Neutrophil (primary cell): Measurements from ENCODE around the gene ATP11B.

Source experiments
- H3K27ac ChIP-seq: fragments of 200-600 bp; sonication (generic); 2 replicates; pipeline ENCODE4 v1.5.1; 2016; ENCODE audit warnings: mild to moderate bottlenecking, moderate library complexity
- H3K27me3 ChIP-seq: fragments of 200-600 bp; sonication (generic); 2 replicates; pipeline ENCODE4 v1.6.0; 2016; ENCODE audit warnings: mild to moderate bottlenecking
- H3K36me3 ChIP-seq: fragments of 200-600 bp; sonication (generic); 2 replicates; pipeline ENCODE4 v1.5.1; 2017
- H3K4me1 ChIP-seq, 2 experiments: fragments of 200-600 bp in 1 of 2; sonication (generic) in 1 of 2; 1 replicate in 1 of 2; 2 replicates in 1 of 2; pipeline versions ENCODE4 v1.5.1 to v1.6.1; 2013 to 2016; ENCODE audit warnings: low read depth in 1 of 2, low read length in 1 of 2, mild to moderate bottlenecking in 1 of 2, moderate library complexity in 1 of 2; ENCODE audit not compliant: control insufficient read depth in 1 of 2, insufficient read depth in 1 of 2
- H3K4me3 ChIP-seq, 2 experiments: fragments of 200-600 bp in 1 of 2; sonication (generic) in 1 of 2; 1 replicate in 1 of 2; 2 replicates in 1 of 2; pipeline ENCODE4 v1.5.1; 2013 to 2016; ENCODE audit warnings: low read depth in 1 of 2, low read length in 1 of 2, mild to moderate bottlenecking in 1 of 2, moderate library complexity in 1 of 2
- H3K9me3 ChIP-seq: fragments of 200-600 bp; sonication (generic); 2 replicates; pipeline ENCODE4 v1.5.1; 2016
- TF ChIP-seq, protein P1 (sequence below): fragments of 200-600 bp; sonication (generic); IDR thresholded peaks from 2 replicates; pipeline ENCODE4 v1.5.1; 2016; ENCODE audit warnings: antibody characterized with exemption

ATP11B gene

DNA sequence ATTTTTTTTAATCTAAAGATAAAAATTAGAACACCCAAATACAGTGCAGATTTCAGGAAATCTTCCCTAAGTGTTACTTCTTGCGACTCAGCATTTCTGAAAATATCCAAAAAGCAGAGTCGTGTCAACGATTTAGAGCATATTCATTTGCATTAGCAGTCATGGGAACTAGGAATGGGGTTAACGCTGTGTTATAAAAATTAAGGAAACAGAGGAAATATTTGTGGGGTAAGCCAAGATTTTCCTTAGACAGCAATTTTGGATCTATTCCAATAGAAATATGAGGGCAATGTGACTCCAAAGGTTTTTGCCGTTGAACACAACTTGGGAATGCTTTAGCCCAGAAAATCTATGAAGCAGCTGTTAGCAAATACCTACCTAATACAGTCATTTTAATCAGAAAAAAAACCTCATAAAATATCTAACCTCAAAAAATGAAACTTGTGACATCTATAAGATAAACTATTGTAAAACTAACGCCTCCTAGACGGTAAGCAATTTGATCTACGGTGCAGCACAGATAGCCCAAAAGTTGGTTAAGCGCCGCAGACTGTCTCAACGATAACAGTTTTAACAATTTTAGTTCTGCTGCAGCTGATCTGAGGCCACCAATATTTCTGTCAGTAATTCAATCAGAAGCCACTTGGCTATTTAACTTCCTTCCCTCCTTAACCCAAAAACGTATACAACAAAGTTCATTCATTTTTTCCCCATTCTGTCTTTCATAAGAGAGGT is 5.8 kb upstream of the ATP11B start:
- TF ChIP-seq, protein P1, sequence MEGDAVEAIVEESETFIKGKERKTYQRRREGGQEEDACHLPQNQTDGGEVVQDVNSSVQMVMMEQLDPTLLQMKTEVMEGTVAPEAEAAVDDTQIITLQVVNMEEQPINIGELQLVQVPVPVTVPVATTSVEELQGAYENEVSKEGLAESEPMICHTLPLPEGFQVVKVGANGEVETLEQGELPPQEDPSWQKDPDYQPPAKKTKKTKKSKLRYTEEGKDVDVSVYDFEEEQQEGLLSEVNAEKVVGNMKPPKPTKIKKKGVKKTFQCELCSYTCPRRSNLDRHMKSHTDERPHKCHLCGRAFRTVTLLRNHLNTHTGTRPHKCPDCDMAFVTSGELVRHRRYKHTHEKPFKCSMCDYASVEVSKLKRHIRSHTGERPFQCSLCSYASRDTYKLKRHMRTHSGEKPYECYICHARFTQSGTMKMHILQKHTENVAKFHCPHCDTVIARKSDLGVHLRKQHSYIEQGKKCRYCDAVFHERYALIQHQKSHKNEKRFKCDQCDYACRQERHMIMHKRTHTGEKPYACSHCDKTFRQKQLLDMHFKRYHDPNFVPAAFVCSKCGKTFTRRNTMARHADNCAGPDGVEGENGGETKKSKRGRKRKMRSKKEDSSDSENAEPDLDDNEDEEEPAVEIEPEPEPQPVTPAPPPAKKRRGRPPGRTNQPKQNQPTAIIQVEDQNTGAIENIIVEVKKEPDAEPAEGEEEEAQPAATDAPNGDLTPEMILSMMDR, result no peak
- no peak overlapping the region for H3K27ac ChIP-seq

DNA sequence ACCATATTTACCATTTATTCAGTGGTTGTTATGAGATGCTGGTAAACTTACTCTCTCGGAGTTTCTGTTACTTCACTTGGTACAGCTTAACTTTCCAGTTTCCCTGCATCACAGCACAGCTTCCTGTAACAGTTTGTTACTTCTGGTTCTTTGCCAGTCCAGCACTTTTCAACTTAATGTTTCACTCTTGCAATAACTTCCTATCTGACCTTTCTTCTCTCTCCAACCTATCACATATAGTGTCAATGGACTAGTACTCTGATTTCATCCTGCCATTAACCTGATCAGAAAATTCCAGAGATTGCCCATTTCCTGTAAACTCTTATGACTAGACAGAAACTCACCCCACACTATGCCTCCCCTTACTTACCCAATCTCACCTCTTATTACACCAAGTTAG is 3.9 kb upstream of the ATP11B start:
- no peaks in the 10 kb centered on the region for H3K36me3 ChIP-seq
- H3K4me3 ChIP-seq, result no peak overlapping the region
- H3K27me3 ChIP-seq, result no peaks in the 10 kb centered on the region
- no peaks in the 10 kb centered on the region for H3K9me3 ChIP-seq
- TF ChIP-seq, protein P1, result no peak
- H3K27ac ChIP-seq, result peak overlapping the region; percentile 58
- H3K4me1 ChIP-seq, result peaks cover 24 to 33% of the 10 kb centered on the region in 2 experiments

More for the DNA sequence above, 5.8 kb upstream of the ATP11B start:
- Histone ChIP-seq H3K27me3 (no peaks in the 10 kb centered on the region), H3K4me3 (no peak overlapping the region), H3K9me3 (no peaks in the 10 kb centered on the region), H3K36me3 (no peaks in the 10 kb centered on the region), H3K4me1 (peaks cover 19 to 28% of the 10 kb centered on the region in 2 experiments)

DNA sequence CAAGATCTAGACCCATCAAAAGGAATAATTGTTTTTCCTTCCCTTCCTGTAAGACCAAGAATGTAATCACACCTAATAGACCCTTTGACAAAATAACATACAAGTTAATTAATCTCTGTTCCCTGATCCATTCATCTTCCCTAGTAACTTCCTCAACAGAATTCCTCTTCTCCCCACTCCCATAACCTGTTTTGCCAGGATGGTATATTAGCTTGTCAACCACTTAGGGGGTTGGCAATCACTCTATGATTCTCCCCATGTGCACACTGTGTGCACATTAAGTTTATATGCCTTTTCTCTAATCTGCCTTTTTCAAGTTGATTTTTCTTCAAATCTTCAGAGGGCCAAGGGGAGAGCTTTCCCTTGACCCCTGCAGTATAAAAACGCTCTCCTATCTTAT is 2.7 kb upstream of the ATP11B start:
- Histone ChIP-seq H3K4me3 (no peak overlapping the region), H3K4me1 (peaks cover 34 to 45% of the 10 kb centered on the region in 2 experiments), H3K9me3 (no peaks in the 10 kb centered on the region), H3K36me3 (no peaks in the 10 kb centered on the region), H3K27ac (no peak overlapping the region), H3K27me3 (no peaks in the 10 kb centered on the region)
- TF ChIP-seq, protein P1, result no peak

DNA sequence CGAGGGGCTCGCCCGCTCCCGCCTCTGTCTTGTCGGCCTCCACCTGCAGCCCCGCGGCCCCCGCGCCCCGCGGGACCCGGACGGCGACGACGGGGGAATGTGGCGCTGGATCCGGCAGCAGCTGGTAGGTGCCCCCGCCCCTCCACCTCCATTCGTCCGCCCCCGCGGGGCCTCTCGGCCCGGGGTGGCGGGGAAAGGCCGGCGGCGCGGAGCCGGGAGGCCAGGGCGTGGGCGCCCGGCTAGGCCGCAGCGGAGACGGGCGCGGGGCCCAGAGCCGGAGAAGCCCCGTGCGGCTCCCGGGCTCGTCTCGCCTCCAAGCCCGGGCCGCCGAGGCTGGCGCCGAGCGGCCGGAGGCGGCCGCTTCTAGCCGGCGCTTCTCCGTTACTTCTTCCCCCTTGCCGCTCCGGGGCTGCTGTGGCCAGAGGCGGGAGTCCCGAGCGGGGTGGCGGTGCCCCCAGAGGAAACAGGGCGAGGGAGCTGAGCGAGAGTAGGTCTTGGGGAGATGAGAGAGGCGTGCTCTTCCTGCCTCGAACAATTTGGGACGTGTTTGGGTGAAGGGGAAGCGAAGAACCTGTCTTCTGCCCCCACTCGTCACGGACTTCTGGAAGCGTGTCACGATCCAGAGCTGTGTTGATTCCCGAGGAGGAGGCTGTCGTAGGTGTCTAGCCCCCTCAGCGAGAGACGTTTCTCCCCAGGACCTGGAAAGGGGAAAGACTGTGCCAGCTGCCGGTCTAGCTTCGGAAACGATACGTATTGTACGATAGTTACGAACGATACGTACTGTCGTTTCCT is 555 bp downstream of the ATP11B start:
- Histone ChIP-seq H3K36me3 (no peaks in the 10 kb centered on the region), H3K27ac (peak overlapping the region; percentile 97), H3K4me3 (peak overlapping the region; percentile 80 to 98), H3K9me3 (no peaks in the 10 kb centered on the region), H3K27me3 (no peaks in the 10 kb centered on the region), H3K4me1 (peaks cover 58 to 62% of the 10 kb centered on the region in 2 experiments)
- TF ChIP-seq, protein P1, result no peak

DNA sequence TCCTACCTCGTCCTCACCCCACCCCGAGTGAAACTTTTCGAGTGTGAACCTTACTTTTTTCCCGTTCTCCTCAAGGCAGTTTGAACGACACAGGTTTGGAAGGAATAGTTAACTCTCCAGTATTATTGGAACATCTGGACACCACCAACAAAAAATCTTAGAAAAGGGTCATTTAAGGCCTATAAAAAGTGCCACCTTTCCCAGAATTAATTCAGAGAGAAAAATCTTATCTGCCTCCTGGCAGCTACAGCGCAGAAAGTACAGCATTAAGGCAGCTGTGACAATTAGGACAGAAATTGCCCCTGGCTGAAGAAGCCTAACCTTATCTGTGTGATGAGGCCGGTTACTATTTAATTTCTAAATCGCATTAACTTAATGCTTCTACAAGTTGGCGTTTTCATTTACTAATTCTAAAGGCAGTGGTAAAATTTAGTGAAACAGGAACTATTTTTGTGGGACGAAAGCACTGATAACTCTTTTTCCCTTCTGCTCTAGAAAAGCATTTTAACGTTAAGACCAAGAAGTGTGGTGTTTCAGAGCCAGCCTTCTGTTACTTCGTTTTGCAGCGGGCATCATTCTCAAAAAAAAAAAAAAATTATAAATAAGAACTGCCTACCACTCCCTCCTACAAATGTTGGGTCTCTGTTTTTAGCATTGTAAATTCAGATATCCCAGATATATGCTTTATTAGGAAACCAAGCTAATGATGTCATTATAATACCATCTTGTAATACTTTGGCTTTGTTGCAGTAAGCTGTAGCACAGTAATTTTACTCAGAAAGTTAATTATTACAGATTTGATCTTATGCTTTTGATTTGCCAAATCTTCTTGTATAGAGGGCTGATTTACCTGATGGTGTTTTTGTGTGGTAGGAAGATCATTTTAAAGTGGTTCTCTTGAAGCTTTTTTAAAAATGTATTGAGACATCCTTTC is 1.4 kb downstream of the ATP11B start:
- Histone ChIP-seq H3K27ac (peak overlapping the region; percentile 97), H3K27me3 (no peaks in the 10 kb centered on the region), H3K9me3 (no peaks in the 10 kb centered on the region), H3K4me3 (peak overlapping the region; percentile 80 to 98), H3K36me3 (no peaks in the 10 kb centered on the region), H3K4me1 (peaks cover 53% of the 10 kb centered on the region in 2 experiments)
- TF ChIP-seq, protein P1, result no peak
